HG02870 (cell line): ENCODE results near the gene ADRA2C.

Source experiments
- ATAC-seq: cut with Tn5 transposase; IDR thresholded peaks from one replicate; pipeline ENCODE4 v1.9.1; 2021; ENCODE audit warnings: mild to moderate bottlenecking, moderate library complexity; ENCODE audit not compliant: unreplicated experiment

The ADRA2C gene

DNA sequence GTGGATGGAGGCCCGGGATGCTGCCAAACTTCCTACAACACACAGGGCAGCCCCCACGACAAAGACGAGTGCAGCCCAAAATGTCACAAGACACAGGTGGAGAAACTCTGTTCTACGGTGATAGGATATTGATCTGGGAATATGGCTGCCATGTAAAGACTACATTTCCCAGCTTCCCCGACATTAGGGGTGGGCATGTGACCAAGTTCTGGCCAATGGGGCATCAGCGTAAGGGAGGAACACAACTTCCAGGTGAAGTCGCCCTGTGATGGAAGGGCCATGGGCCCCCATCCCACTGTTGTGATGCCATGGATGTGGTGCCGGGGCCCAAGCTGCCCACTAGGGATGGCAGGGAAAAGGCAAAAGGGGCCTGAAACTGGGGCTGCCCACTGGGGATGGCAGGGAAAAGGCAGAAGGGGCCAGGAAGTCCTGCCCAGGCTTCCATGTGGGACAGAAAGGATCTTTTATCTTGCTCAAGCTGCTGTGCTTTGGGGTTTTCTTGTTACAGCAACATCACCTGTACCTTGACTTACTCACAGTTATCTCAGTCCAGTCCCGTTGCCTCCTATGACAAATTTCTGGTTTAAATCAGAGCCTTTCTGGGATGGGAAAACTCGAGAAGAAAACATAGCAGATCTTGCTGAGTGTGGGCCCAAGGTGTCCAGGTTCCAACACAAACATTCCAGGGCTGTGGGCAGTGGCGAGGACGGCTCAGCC is 9.7 kb upstream of the ADRA2C start:
- ATAC-seq = no peak

DNA sequence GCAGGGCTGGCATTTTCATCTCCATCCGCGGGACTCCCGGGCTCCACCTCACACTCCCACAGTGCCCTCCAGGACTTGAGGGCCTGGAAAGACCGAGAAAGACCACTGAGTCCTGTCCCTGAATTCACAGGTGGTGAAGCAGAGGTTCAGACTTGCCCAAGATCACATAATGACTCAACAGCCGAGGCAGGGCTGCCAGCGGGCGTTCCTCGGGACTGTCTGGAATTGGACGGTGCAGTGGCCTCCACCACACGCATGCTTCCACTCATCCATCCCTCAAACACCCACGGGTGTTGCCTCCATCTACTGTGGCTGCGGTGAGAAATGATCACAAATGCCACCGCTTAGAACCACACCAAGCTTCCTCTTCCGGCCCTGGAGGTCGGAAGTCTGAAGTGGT is 6.9 kb upstream of the ADRA2C start:
- no peak for ATAC-seq

DNA sequence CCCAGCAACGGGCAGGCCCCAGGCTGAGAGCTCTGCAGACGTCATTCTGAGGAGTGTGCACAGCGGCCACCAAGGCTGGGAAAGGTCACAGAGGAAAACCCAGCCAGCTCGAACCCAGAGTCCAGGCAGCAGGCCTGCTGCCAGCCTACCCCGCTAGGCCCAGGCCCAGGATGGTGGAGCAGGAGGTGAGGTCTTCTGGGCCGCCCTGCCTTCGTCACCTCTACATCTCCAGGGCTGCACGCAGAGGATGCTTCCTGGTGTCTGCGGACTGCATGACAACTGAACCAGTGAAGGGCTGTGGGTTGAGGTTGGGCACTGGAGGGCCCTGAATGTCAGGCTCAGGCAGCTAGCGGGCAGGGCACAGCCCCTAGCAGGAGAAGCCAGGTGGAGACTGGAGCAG is 5.8 kb upstream of the ADRA2C start:
- ATAC-seq = no peak

DNA sequence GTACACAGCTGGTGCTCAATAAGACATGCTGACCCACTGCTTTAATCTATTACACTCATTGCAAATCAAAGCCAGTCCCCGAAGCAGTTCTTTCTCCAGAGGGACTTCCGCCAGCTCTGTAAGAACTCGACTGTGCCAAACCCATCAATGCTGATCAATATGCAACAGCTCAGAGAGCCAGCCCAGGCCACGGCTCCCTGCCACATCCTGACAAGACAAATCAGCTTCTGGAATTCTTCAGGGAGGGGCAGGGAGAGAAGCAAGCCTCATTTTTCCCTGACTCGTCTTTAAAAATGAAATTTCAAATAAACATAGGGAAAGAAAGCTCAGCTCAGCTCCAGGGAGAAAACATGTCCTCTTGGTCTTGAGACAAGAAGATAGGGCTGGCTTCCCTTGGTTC is 5.3 kb upstream of the ADRA2C start:
- no peak for ATAC-seq

DNA sequence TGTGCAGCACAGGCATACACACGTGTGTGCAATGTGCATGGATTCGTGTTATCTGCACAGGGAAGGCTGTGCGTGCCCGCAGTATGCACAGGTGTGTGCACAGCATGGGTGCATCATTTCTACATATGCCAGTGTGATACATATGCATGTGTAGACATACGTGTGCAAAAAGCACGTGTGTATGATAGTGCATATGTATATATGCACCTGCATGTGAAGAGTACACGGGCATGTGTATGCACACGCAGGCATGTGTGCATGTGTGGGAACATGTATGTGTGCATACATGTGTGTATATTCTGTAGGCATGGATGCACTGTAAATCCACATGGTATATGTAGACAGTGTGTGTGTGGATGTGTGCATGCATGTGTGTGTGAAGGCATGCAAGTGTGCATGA is 3.9 kb upstream of the ADRA2C start:
- no peak for ATAC-seq

DNA sequence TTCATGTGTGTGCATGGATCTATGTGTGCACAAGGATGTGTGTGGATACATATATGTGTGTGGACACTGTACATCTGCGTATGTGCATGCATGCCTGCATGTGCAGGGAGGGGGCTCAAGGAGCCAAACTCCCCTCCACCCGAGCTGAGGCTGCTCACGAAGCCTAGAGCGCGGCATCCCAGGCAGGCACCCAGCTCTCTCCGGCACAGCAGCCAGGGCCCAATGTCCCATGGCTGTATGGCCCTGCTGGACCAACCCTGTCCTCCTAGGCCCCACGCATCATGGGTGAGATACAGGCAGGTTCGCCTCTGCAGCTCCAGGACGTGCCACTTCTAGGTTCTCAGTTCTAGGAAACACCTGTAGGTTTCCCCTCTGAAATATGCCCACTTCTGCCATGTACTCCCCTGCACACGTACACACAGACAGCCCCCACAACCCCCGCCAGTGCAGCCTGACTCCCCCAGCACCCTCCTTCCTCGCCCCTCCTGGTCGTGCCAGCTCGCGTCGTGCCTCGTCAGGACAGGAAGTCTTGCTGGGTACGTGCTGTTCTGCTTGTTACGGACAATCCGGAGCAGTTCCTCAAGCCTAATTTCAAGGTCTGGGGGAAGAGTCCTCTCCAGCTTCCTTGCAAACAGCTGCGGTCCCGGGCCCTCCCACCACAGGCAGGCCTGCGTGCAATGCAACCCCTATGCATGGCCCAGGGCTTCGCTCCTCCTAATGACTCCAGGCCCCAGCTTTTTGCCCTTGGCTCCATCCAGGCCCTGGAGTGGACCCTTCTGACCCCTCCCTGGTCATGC is 3.2 kb upstream of the ADRA2C start:
- ATAC-seq = no peak

DNA sequence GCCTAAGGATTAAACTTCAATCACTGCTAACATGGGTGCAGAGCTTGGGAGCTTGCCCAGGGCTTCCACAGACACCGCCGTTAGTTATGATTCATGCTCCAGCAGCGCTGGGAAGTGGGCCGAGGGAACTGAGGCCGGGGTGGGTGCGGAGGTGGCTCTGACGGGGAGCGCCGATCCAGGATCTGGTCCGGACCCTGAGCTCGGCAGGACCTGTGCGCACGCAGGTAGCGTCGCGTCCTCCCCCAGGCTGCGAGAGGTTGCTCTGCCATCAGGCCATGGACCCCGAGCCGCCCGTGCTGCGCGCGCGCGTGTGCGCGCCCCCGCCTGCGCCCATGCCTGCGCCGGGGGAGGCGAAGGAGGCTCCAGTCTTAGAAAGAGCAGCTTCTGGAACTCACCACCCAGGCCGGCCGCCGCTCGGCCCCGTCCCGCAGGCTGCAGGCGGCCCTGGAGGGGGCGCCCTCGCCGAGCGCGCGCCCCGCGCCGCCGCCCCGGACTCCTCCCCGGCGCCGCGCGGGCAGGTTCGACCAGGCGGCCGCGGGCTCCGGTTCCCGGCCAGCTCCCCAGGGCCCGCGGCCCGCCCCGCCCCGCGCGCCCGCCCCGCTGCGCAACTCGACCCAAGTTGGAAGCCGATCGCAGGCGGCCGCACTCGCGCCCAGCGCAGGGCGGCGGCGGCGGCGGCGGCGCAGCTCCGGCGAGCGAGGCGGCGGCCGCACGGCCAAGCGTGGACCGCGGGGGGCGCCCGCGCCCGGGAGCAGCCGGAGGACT is 732 bp upstream of the ADRA2C start:
- ATAC-seq = no peak

DNA sequence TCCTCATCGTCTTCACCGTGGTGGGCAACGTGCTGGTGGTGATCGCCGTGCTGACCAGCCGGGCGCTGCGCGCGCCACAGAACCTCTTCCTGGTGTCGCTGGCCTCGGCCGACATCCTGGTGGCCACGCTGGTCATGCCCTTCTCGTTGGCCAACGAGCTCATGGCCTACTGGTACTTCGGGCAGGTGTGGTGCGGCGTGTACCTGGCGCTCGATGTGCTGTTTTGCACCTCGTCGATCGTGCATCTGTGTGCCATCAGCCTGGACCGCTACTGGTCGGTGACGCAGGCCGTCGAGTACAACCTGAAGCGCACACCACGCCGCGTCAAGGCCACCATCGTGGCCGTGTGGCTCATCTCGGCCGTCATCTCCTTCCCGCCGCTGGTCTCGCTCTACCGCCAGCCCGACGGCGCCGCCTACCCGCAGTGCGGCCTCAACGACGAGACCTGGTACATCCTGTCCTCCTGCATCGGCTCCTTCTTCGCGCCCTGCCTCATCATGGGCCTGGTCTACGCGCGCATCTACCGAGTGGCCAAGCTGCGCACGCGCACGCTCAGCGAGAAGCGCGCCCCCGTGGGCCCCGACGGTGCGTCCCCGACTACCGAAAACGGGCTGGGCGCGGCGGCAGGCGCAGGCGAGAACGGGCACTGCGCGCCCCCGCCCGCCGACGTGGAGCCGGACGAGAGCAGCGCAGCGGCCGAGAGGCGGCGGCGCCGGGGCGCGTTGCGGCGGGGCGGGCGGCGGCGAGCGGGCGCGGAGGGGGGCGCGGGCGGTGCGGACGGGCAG is 792 bp downstream of the ADRA2C start:
- no peak for ATAC-seq

DNA sequence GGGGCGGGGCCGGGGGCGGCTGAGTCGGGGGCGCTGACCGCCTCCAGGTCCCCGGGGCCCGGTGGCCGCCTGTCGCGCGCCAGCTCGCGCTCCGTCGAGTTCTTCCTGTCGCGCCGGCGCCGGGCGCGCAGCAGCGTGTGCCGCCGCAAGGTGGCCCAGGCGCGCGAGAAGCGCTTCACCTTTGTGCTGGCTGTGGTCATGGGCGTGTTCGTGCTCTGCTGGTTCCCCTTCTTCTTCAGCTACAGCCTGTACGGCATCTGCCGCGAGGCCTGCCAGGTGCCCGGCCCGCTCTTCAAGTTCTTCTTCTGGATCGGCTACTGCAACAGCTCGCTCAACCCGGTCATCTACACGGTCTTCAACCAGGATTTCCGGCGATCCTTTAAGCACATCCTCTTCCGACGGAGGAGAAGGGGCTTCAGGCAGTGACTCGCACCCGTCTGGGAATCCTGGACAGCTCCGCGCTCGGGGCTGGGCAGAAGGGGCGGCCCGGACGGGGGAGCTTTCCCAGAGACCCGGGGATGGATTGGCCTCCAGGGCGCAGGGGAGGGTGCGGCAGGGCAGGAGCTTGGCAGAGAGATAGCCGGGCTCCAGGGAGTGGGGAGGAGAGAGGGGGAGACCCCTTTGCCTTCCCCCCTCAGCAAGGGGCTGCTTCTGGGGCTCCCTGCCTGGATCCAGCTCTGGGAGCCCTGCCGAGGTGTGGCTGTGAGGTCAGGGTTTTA is 1.5 kb downstream of the ADRA2C start:
- no peak for ATAC-seq

DNA sequence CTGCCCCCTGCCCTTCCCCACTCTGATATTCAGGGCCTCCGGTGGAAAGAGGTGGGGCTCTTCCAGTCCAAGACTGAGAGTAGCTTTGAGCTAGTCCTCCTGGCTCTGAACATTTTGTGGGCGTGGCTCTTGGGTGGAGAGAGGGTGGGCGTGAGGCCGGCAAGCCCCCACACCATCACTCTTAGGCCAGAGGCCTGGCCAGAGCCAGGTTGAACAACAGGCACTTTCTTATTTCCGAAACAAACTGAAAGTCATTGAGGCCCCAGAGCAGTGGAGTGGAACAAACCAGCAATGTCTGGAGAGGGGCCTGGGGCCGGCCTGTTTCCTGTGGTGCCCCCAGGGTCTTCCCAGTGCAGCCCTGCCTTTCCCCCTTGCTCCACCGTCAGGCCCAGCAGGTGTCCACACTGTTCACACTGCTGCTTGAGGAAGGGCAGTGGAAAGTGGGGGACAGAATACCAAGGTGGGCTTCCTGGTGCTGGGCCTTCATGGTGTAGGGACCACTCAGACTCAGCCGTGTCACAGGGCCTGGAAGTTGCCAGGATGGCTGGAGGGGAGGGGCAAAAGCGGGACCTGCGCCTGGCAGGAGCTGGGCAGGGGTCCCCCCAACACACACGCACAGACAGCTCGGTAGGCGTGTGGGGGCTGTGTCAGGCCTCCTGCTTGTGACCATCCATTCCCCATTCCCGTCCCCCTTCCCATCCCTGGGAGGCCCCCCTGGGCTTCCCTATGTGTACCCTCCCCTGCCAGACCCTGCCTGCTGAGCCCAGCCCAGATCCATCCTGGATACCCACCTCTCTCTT is 2.9 kb downstream of the ADRA2C start:
- ATAC-seq = no peak

DNA sequence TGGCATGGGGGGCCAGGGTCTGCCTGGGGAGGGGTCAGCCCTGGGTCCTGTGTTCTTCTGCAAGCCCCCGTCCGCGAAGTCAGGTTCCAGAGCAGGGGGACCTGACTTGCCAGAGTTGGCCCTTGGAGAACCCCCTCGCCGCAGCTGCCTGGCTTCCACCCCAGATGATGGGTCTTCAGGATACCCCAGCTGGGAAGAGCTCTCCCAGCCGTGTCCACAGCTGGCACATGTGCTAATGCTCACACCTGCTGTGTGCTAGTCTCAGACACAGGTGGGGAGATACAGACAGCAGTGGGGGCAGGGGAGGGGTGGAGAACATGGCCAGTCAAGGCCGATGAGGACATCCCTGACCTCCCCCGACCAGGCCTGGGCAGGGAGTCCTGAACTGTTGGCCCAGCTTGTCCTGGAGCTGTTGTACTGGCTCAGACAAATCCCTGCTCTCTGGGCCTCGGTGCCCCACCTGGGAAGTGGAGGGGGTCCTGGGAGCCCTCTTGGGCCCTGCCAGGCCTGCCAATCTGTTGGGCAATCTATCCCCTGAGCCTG is 3.5 kb downstream of the ADRA2C start:
- no peak for ATAC-seq

DNA sequence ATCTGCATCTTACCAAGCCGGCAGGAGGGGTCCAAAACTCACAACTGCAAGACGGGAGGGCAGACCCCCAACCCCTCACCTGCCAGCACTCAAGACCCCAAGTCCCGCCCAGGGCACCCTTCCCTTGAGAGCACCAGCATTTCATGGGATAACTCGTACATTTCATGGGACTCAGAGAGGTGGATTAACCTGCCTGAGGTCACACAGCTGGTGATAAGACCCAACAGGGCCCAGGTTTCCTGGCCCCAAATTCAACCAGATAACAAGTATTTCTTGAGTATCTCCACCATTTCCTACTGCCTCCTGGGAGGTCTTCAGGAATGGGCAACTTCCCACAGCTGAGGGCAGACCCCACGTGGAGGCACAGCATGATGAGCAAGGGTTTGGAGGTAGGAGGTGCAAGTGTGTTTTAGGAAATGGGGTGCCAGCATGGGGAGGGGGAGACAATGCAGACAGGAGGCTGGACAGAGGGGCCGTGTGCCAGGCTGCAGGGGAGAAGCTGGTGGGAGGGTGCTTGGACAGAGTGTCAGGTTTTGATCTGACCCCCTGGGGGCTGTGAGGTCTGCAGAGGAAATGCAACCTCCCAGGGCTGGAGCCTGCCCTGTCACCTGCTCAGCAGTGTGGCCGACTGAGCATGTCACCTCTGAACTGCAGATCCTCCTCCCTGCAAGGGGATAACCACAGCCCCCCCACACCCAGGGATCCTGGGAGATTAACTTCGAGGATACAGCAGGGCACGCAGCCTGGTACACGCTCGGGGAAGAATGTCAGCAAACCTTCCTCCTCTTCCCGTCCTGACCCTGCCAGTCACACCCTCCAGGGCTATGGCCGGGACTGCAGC is 4.4 kb downstream of the ADRA2C start:
- ATAC-seq = no peak

DNA sequence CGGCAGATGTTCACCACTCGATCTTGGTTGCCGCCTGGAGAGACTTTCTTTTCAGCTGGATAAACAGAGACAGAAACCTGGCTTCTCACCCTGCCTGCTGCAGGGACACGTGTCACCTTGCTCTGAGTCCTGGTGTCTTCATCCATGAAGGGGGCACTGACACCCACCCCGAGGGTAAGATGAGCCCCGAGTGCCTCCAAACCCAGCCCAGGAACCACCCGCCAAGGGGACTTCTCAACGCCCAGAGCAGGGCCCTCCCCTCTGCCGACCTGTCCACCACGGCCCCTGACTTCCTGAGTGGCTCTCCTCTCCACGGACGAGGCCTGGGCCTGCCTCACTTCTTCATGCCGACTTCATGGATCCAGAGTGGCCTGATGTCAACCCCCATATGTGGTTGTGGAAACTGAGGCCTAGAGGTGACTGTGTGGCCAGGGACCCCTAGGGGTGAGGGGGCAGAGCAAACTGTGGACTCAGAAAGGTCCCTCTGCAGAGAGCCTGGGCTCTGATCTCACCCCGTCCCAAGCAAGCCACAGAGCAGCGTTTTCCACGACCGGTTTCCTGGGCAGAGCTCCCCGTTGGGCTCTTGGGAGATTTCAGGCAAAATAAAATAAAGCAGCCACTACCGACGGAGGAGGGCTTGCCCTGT is 5.1 kb downstream of the ADRA2C start:
- no peak for ATAC-seq

DNA sequence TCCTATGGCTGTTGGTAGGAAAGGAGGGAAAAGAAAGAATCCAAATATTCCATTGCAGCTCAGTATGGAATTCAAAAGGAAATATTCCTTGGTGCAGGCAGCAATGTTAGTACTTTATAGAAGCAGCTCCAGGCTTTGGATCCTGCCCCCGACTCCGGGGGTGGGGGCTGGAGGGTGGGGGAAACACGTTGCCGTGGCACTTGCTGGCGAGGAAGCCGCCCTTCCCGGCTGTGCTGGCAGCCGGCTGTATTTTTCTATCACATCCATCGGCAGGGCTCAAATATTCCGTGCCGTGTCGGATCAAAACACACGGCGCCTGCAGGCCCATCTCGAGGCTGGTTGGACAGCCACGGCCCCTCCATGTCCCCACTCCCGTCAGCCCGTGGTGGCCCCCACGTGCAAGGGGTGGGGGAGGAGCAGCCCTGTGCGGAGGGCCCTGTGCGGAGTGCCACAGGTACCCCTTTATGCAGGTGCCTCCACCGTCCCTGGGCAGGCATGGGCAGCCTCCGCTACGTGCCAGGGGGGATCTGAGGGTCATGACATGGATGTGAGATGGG is 5.8 kb downstream of the ADRA2C start:
- no peak for ATAC-seq

DNA sequence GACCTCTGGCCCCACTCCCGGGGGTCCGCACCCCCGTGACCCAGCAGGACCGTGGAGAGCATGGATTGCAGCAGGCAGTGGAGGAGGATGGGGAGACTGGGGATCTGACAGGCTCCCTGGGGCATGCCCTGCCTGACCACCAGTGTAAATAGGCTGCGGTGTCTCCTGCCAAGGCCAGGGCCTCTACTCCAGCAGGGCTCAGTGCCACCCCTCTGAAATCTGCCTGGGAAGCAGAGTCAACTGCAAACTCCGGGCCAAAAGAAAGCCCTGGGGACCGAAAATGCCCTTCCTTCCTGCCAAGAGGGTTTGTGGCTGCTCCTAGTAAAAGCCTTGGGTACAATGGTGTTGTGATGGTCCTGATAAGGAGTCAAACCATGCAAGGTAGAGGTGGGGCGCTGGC is 6.4 kb downstream of the ADRA2C start:
- ATAC-seq = no peak

DNA sequence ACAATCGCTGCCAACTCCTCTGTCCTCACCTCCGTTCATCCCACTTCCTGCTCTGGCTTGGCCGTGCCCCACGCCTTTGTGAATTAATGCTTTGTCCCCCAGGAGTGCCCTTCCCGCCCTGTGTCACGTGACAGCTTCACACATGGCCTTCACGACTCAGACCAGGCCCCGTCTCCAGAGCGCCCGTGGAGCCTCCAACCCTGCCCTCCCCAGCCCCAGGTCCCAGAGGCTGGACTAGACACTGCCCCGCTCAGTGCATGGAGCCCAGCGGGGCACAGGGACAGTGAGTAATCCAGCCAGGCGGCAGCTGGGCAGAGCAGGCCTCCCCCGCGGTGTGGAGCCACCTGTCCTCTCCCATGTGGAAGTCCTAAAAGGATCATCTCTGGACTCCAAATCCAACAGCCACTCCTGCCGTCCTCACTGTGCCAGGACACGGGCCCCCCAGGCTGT is 7.4 kb downstream of the ADRA2C start:
- ATAC-seq = no peak

DNA sequence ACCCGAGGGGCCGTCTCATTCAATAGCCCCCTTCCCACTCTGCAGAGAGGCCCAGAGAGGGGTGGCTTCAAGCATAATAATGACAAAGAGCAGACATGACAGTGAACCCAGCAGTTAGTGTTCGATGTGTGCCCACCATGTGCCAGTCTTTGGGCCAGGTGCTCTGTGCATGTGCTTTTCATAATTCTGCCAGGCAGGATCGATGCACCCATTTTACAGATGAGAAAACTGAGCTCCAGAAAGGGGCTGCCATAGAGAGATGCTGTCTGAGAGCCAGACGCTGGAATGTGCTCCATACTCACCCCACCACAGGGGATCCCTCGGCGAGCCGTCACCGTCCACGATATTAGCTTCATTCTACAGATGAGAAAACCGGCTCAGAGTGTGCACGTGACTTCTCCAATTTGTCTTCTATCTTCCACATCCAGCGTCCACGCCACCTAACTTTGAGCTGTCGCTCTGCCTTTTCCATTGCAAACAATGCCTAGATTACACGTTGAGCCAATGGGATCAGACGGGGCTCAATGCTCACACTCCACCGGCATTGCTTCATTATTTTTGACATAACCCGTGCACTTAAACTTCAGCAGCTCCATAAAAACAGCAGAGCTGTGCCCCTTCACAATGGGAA is 8.2 kb downstream of the ADRA2C start:
- ATAC-seq = no peak
